Naive thymus-derived CD8-positive, alpha-beta T cell (primary cell): ENCODE measurements around the gene WNT3A. TPM values are rescaled to one million over a fixed set of nuclear protein-coding genes. Genes with fewer than 3 reads are reported as not detected.

Experiments used
- ATAC-seq, 2 donors: fragments of 150-1000 bp; cut with Tn5 transposase in 1 of 2; sonication (Bioruptor Pico), chemical (Tn5 transposase) in 1 of 2; 1 replicate in 1 of 2; 2 replicates in 1 of 2; pipeline ENCODE4 v1.10.0; 2021; ENCODE audit warnings: mild to moderate bottlenecking in 2 of 2, moderate library complexity in 2 of 2
- POLR2A ChIA-PET: fragments of 350-600 bp; sonication (Branson Sonifier 250); formaldehyde crosslinking; loops from one replicate; lab custom pipeline; 2021; ENCODE audit warnings: antibody characterized with exemption; lab: Charles Lee
- DNase-seq, 10 donors: peaks; one replicate each; pipeline versions ENCODE4 v3.0.0 to v3.0.0-alpha.2; 2020 to 2022
- H3K27ac Mint-ChIP-seq, 10 donors: one replicate each; pipeline ENCODE4 v1.8.0; 2020 to 2022; ENCODE audit warnings: mild to moderate bottlenecking in 10 of 10, mixed read lengths in 10 of 10, moderate library complexity in 4 of 10, inconsistent platforms in 1 of 10
- H3K27me3 Mint-ChIP-seq, 5 donors: one replicate each; pipeline ENCODE4 v1.8.0; 2021 to 2022; ENCODE audit warnings: mixed read lengths in 5 of 5
- H3K36me3 Mint-ChIP-seq, 3 donors: one replicate each; pipeline ENCODE4 v1.8.0; 2020 to 2022; ENCODE audit warnings: mixed read lengths in 3 of 3, mild to moderate bottlenecking in 2 of 3, inconsistent platforms in 1 of 3
- H3K4me1 Mint-ChIP-seq, 4 donors: one replicate each; pipeline ENCODE4 v1.8.0; 2021 to 2022; ENCODE audit warnings: mixed read lengths in 4 of 4
- H3K4me3 Mint-ChIP-seq, 10 donors: one replicate each; pipeline ENCODE4 v1.8.0; 2020 to 2022; ENCODE audit warnings: mild to moderate bottlenecking in 10 of 10, mixed read lengths in 10 of 10, moderate library complexity in 6 of 10, inconsistent platforms in 1 of 10
- H3K9me3 Mint-ChIP-seq, 9 donors: one replicate each; pipeline ENCODE4 v1.8.0; 2020 to 2022; ENCODE audit warnings: mixed read lengths in 9 of 9, mild to moderate bottlenecking in 3 of 9, inconsistent platforms in 1 of 9, moderate library complexity in 1 of 9
- polyA plus RNA-seq, 3 donors: library from polyadenylated mRNA; unstranded; fragments of 300-500 nt; fragmentation: Illumina TruSeq; gene quantifications; one replicate each; pipeline ENCODE4 v1.2.3, GENCODE V29; 2021
- total RNA-seq, 8 experiments: library from RNA in 2 of 8; stranded (reverse) in 2 of 8; gene quantifications; one replicate each; pipeline ENCODE4 v1.2.3 and lab custom pipeline; 2021 to 2026

The WNT3A gene
- total and polyA plus RNA-seq, 5 experiments from 2014 or later = not detected

DNA sequence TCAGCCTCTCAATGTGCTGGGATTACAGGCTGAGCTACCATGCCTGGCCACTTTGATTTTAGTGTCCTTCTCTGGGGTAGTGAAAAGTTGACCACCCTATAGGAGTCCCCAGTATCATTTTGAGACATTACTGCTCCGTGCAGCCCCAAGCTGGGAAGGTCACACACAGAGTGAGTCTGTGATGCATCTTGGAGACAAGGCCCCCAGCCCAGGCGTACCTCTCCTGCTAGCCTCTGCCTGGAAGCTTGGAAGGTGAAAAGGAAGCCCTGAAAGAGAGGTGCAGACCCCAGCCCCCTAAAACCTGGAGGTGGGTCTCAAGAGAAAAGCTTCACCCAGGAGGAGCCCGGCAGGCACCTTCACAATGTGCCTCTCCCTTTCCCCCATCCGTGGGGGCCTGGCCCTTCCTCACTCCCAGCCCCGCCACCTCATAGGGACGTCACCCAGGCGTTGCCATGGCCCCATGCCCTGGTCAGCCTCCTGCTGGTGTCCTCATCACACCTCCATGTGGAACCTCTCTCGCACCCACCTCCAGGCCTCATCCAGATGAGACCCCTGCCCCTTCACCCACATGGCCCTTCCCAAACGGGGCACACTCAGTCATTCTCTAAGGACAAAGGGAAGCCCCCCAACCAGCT is 70.1 kb downstream of the WNT3A start:
- no peaks in the 10 kb centered on the region for H3K36me3 Mint-ChIP-seq
- no peak for ATAC-seq
- peak overlapping the region in 3 of 10 donors; percentile 14 to 76 (median 18) for H3K27ac Mint-ChIP-seq
- H3K9me3 Mint-ChIP-seq = no peaks in the 10 kb centered on the region
- H3K4me3 Mint-ChIP-seq = no peak overlapping the region
- no peak for DNase-seq
- peaks cover 13 to 43% (median 29%) of the 10 kb centered on the region in 4 donors for H3K4me1 Mint-ChIP-seq
- H3K27me3 Mint-ChIP-seq = no peaks in the 10 kb centered on the region
- POLR2A ChIA-PET = interaction anchor here (1.0 kb wide), 1 partner anchor 42 kb away, joined by 3 read pairs; no protein-coding TSS in a partner anchor

DNA sequence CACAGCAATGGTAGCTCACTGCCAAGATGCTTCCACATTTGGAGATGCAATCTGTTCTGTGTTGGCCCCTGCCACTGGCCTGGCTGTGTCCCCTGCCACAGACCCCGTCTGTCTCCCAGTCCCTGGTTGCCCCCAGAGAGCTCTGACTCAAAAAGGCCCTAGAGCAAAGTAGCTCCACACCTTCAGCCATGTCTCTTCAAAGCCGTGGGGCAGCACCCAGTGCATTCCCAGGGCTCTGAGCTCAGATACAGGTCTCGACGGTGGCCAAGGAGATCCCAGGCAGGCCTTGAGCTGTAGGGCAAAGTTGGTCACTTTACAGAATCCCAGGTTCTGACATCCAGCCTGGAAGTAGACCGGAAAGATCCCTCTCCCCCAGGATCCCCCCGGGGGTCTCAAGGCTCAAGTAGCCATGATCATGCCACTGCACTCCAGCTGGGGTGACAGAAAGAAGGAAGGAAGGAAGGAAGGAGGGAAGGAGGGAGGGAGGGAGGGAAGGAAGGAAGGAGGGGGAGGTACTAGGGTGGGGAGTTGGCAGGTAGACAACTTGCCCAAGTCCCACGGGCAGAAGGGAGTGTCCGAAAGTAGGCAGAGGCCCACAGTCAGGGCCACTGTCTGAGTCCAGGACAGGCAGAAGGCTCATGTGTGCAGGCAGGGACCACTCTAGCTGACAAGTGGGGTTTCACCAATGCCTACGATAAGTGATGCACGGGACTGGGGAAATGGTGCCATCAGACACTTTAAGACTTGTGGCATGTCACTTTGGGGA is 71.0 kb downstream of the WNT3A start:
- no peak overlapping the region for H3K4me3 Mint-ChIP-seq
- peaks cover 0 to 2% (median 0%) of the 10 kb centered on the region in 3 donors for H3K36me3 Mint-ChIP-seq
- DNase-seq (no peak), ATAC-seq (no peak)
- no peaks in the 10 kb centered on the region for H3K9me3 Mint-ChIP-seq
- POLR2A ChIA-PET = interaction anchor here (1.0 kb wide), 1 partner anchor 41 kb away, joined by 3 read pairs; no protein-coding TSS in a partner anchor
- peaks cover 13 to 38% (median 27%) of the 10 kb centered on the region in 4 donors for H3K4me1 Mint-ChIP-seq
- H3K27me3 Mint-ChIP-seq = no peaks in the 10 kb centered on the region
- peak overlapping the region in 3 of 10 donors; percentile 50 to 56 (median 55) for H3K27ac Mint-ChIP-seq

DNA sequence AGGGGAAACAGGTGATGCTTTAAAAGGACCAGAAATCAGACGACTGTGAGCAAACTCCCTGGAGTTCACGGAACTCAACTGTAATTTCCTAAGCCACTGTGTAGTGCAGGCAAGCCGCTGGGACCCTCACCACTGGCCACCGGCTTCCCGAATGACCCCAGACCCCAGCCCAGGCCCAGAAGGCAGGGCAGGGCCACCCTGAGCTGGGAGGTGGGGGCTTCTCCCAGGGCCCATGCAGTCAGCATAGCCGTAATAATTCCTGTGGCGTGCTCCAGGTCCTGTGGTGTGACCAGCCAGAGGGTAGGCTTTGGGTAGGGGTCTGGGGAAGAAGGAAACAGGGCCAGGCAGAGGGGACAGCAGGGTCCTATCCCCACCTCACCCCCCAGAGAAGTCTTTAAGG is 72.2 kb downstream of the WNT3A start:
- H3K27ac Mint-ChIP-seq = peak overlapping the region in 2 of 10 donors; percentile 60 to 83
- ATAC-seq (no peak), DNase-seq (no peak)
- no peaks in the 10 kb centered on the region for H3K9me3 Mint-ChIP-seq
- H3K36me3 Mint-ChIP-seq = peaks cover 0 to 4% (median 0%) of the 10 kb centered on the region in 3 donors
- H3K4me3 Mint-ChIP-seq = no peak overlapping the region
- POLR2A ChIA-PET = interaction anchor here (0.7 kb wide), 1 partner anchor 88 kb away, joined by 4 read pairs; no protein-coding TSS in a partner anchor
- H3K4me1 Mint-ChIP-seq = peaks cover 18 to 43% (median 29%) of the 10 kb centered on the region in 4 donors
- H3K27me3 Mint-ChIP-seq = no peaks in the 10 kb centered on the region

DNA sequence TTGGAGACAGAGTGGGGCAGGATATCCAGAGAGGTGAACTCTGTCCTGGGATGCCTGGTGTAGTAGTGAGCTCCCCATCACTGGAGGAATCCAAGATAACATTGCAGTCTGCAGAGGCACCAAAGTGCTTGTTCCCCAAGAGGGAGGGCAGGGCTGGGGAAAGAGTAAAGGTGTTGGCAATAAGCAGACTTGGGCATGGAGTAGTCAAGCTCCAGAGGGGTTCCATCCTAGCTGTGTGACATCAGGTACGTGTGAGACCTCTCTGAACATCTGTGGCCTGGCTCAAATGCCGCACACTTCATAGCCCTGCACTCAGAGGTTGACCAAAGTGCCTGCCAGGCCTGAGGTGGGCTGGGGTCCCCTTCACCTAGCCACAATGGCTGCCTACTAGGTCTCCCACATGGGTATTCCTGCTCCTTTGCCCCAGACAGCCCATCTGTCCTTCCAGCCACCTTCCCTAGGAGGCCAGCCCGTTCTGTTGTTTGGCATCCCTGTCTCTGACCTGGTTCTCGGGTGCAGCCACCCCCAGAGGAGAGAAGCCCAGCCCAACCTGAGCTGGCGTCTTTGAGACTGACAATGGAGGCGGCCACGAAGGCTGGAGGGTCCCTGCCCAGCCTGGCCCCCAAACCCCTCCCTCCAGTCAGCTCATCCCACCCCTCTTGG is 72.9 kb downstream of the WNT3A start:
- POLR2A ChIA-PET = interaction anchor here (0.7 kb wide), 1 partner anchor 88 kb away, joined by 4 read pairs; no protein-coding TSS in a partner anchor
- ATAC-seq (no peak), DNase-seq (peak in 1 of 10 donors; percentile 46)
- Mint-ChIP-seq H3K36me3 (peaks cover 0 to 4% (median 0%) of the 10 kb centered on the region in 3 donors), H3K27me3 (no peaks in the 10 kb centered on the region), H3K4me1 (peaks cover 21 to 46% (median 34%) of the 10 kb centered on the region in 4 donors), H3K9me3 (no peaks in the 10 kb centered on the region), H3K27ac (peak overlapping the region in 5 of 10 donors; percentile 26 to 87 (median 43)), H3K4me3 (peak overlapping the region in 5 of 10 donors; percentile 7 to 74 (median 22))

DNA sequence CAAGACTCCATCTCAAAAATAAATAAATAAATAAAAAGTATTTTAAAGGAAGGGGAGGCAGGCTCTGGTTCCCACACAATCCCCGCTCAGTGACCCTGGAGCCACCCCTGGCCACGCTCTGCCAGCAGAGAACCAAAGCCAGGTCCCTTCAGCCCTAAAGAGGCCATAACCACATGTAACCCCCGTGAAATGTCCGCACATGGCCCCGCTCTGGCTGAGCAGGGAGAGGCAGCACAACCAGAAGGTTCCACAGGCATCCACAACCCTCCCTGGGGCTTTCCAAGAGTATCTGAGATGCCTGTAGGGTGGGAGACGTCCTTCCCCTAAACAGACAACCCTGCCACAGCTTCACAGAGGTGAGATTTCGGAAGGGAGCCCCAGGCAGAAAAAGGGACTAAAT is 74.3 kb downstream of the WNT3A start:
- no peaks in the 10 kb centered on the region for H3K27me3 Mint-ChIP-seq
- ATAC-seq (no peak), DNase-seq (peak in 1 of 10 donors; percentile 63)
- H3K36me3 Mint-ChIP-seq = peaks cover 0 to 4% (median 0%) of the 10 kb centered on the region in 3 donors
- POLR2A ChIA-PET = interaction anchor here (1.2 to 3.6 kb wide), 3 partner anchors 17 to 293 kb away, joined by 6 to 30 read pairs (median 14); partner anchors contain the start of gene MRPL55
- H3K4me1 Mint-ChIP-seq = peaks cover 28 to 57% (median 47%) of the 10 kb centered on the region in 4 donors
- H3K9me3 Mint-ChIP-seq = no peaks in the 10 kb centered on the region
- peak overlapping the region; percentile 73 to 93 (median 84) for H3K4me3 Mint-ChIP-seq
- peak overlapping the region in 8 of 10 donors; percentile 24 to 98 (median 80) for H3K27ac Mint-ChIP-seq

DNA sequence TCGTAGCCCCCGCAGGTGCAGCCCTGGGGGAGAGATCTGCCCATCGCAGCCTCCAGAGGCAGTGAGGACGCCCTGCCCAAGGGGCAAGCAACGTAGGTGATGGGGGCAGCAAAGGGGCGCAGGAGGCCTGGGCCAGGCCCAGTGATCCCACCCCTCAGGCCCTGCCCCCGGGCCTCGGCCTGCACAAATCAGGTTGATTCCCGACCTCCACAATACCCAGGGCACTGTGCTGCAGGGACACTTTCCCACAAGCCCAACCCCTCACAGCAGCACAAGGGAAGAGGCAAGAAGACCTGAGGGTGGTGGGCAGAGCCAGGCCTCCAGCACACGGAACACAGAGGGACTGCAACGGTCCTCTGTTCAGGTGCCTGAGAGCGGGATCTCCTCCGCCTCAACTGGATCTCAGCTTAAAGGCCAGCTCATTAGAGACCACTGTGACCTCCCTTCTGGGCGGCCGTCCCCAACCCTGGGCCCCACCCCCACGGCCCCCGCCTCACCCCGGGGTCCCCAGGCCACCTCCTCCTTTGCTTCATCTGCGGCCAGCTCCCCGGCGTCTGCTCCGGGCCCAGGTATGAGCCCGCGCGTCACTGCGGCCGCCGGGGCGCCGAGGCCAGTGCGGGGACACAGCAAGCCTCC is 74.9 kb downstream of the WNT3A start:
- no peaks in the 10 kb centered on the region for H3K9me3 Mint-ChIP-seq
- DNase-seq (no peak), ATAC-seq (peak; percentile 14 to 23)
- peaks cover 0 to 7% (median 0%) of the 10 kb centered on the region in 3 donors for H3K36me3 Mint-ChIP-seq
- peak overlapping the region; percentile 48 to 98 (median 79) for H3K27ac Mint-ChIP-seq
- POLR2A ChIA-PET = interaction anchor here (0.7 to 3.6 kb wide), 21 partner anchors 10 to 1427 kb away, joined by 3 to 30 read pairs (median 4); partner anchors contain the start of genes IBA57, JMJD4, MRPL55 and NUP133
- peaks cover 31 to 61% (median 52%) of the 10 kb centered on the region in 4 donors for H3K4me1 Mint-ChIP-seq
- H3K27me3 Mint-ChIP-seq = no peaks in the 10 kb centered on the region
- peak overlapping the region; percentile 73 to 93 (median 84) for H3K4me3 Mint-ChIP-seq

DNA sequence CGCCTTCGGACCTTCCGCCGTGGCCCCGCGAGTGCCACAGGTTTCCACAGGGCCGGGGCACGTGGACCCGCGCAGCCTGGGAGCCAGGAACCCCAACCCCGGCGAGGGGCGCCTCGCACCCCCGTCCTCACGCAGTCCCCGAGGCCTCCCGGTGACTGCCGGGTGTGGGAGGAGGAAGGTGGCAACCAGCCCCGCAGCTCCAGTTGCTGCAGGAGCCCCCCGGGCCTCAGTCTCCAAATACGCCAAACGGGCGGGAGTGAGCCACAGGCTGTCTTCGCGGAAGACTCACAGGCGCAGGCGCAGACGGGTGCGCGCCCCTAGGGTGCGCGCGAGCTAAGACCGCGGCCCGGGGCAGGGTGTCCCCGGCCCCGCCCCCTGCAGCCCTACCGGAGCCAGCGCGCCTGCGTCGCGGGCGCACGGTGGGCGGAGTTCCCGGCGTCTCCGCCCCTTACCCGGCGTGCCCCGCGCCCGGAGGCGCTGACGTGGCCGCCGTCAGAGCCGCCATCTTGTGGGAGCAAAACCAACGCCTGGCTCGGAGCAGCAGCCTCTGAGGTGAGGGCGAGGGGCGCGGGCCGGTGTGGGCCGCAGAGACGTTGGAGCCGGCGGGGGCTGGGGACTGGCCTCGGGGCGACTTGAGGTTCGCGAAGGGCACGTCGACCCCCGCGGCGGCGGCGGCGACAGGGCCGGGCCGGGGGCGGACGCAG is 75.6 kb downstream of the WNT3A start, which contains the start of gene ARF1:
TSS of gene ARF1 (plus strand) at position 495 of the 704 bp plus-strand sequence. CDS start 14,407 bp downstream, outside the sequence.
- DNase-seq (peak; percentile 87 to 98 (median 94)), ATAC-seq (peak; percentile 84 to 89)
- POLR2A ChIA-PET = interaction anchor here (0.7 to 3.6 kb wide), 21 partner anchors 9 to 1426 kb away, joined by 3 to 30 read pairs (median 4); partner anchors contain the start of genes IBA57, JMJD4, MRPL55 and NUP133
- peak within 1 kb of the TSS; percentile 88 to 96 (median 94) for H3K4me3 Mint-ChIP-seq
- H3K4me1 Mint-ChIP-seq = peaks cover 31 to 64% (median 57%) of the 10 kb centered on the region in 4 donors
- no peaks in the 10 kb centered on the region for H3K9me3 Mint-ChIP-seq
- H3K27ac Mint-ChIP-seq = peak within 1 kb of the TSS; percentile 81 to 99 (median 98)
- peaks cover 0 to 9% (median 0%) of the 10 kb centered on the region in 3 donors for H3K36me3 Mint-ChIP-seq
- H3K27me3 Mint-ChIP-seq = no peaks in the 10 kb centered on the region

DNA sequence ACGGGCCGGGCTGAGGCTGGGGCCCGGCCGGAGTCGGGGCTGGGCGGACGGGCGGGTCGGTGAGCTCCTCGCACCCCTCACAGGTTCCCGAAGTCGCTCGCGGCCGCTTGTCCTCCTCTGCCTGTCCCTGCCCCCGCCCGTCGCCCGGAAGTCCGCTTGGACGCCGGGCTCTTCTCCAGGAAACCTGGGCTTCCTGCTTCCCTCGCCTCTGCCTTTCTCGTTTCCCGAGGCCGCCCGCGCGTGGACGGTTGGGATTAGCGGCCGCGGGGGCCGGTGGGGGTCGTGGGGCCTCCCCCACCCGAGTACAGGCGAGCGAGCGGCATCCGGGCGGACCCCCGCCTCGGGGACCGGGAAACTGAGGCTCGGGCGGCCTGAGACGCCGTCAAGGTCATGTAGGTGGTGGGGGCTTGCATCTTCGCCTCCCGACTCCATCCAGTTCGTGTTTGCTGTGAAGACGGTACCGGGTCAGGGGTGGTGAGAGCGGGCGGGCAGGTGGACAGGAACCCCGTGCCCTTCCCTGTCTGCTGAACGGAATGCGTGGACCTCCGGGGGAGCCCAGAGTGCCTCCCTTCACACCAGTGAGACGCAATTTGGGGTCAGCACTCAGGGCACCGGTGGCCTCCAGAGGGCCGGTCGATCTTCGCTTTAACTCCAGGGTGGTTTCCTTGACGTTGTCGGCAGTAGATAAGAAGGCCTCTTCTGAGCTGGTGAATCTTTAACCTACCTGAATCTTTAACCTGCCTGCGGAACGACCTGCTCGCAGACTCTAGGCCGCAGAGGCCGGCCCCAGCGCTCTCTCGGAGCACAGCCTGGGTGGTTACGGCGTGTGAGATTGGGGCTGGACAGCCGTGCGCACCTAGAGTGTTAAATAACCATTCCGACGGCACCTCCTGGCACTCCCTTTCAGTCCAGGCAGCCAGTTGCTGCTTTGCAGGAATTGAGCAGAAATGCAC is 76.4 kb downstream of the WNT3A start:
- peak overlapping the region; percentile 88 to 96 (median 94) for H3K4me3 Mint-ChIP-seq
- H3K27ac Mint-ChIP-seq = peak overlapping the region; percentile 81 to 99 (median 98)
- H3K36me3 Mint-ChIP-seq = peaks cover 0 to 15% (median 0%) of the 10 kb centered on the region in 3 donors
- no peaks in the 10 kb centered on the region for H3K27me3 Mint-ChIP-seq
- DNase-seq = peak in 3 of 10 donors; percentile 27 to 50 (median 38)
- peak; percentile 15 to 19 for ATAC-seq
- POLR2A ChIA-PET = interaction anchor here (1.0 to 3.6 kb wide), 18 partner anchors 8 to 1425 kb away, joined by 3 to 30 read pairs (median 5); partner anchors contain the start of genes IBA57, MRPL55 and NUP133
- no peaks in the 10 kb centered on the region for H3K9me3 Mint-ChIP-seq
- H3K4me1 Mint-ChIP-seq = peaks cover 33 to 64% (median 63%) of the 10 kb centered on the region in 4 donors

DNA sequence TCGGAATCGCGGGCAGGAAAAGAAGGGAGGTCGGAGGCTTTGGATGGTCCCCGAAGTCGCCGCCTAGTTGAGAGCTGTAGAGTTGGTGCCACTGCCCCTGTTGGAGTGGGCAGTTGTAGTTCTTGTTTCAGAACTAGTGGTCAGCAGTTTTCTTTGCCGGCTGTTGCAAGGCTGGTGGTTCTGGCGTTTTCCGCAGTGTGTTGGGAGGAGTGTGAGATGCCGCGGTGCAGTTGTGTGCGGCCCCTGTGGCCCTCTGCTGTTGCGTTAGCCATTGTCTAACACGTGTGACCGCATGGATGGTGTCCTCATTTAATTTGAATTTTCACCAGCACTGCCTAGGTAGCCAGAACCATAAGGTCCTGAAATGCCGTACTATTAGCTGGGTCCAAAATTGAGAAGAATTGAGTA is 77.1 kb downstream of the WNT3A start:
- Mint-ChIP-seq H3K36me3 (peaks cover 0 to 19% (median 0%) of the 10 kb centered on the region in 3 donors), H3K4me3 (peak overlapping the region; percentile 88 to 96 (median 94)), H3K9me3 (no peaks in the 10 kb centered on the region), H3K4me1 (peaks cover 38 to 70% (median 67%) of the 10 kb centered on the region in 4 donors), H3K27me3 (no peaks in the 10 kb centered on the region), H3K27ac (peak overlapping the region; percentile 81 to 99 (median 98))
- POLR2A ChIA-PET = interaction anchor here (1.6 to 3.6 kb wide), 2 partner anchors 23 to 26 kb away, joined by 5 to 30 read pairs; partner anchors contain the start of gene MRPL55
- no peak for DNase-seq
- no peak for ATAC-seq

DNA sequence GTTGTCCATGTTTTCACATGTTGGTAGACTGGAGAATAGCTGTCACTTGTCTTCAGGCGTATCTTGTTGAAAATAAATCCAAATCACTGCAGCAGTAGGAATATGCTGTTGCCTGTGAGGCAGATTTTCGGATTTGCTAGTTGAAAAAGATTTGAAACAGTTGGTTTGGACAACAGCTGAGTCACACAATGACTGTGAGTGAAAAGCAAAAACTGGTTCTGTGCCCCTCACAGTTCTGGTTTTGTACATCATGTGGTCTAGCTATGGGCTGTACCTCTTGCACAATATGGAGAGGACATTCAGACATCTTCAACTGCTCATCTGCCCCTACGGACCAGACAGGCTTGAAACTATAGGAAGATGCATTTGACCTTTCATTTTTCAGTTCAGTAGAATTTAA is 77.5 kb downstream of the WNT3A start:
- POLR2A ChIA-PET = interaction anchor here (0.9 to 3.6 kb wide), 4 partner anchors 16 to 402 kb away, joined by 3 to 30 read pairs (median 4); partner anchors contain the start of gene MRPL55
- Mint-ChIP-seq H3K4me3 (peak overlapping the region; percentile 88 to 96 (median 94)), H3K9me3 (no peaks in the 10 kb centered on the region), H3K4me1 (peaks cover 39 to 74% (median 68%) of the 10 kb centered on the region in 4 donors), H3K27ac (peak overlapping the region; percentile 54 to 99 (median 96)), H3K36me3 (peaks cover 0 to 19% (median 0%) of the 10 kb centered on the region in 3 donors), H3K27me3 (no peaks in the 10 kb centered on the region)
- no peak for ATAC-seq
- DNase-seq = no peak
